Fibroblast of lung (primary cell): ENCODE measurements around the gene NTPCR. TPM values are rescaled to one million over a fixed set of nuclear protein-coding genes. Genes with fewer than 3 reads are reported as not detected.

Experiments
- DNase-seq, 2 donors: peaks; one replicate each; pipeline versions ENCODE4 v3.0.0 to v3.0.0-alpha.2; 2010; ENCODE audit warnings: low read depth in 2 of 2
- H2AFZ ChIP-seq: 2 replicates; pipeline ENCODE4 v1.5.1; 2012; ENCODE audit warnings: low read length, control low read depth, inconsistent platforms
- H3K27ac ChIP-seq: 2 replicates; pipeline ENCODE4 v1.5.1; 2011; ENCODE audit warnings: low read length, control low read depth; ENCODE audit not compliant: insufficient read depth
- H3K27me3 ChIP-seq: 2 replicates; pipeline ENCODE4 v1.5.1; 2011; ENCODE audit warnings: mild to moderate bottlenecking, low read length; ENCODE audit not compliant: control insufficient read depth, insufficient read depth
- H3K36me3 ChIP-seq: 2 replicates; pipeline ENCODE4 v1.5.1; 2011; ENCODE audit warnings: low read length; ENCODE audit not compliant: control insufficient read depth, insufficient read depth
- H3K4me1 ChIP-seq: 2 replicates; pipeline ENCODE4 v1.5.1; 2011; ENCODE audit warnings: low read length; ENCODE audit not compliant: control insufficient read depth, insufficient read depth; ENCODE audit errors: extremely low read depth
- H3K4me2 ChIP-seq: 2 replicates; pipeline ENCODE4 v1.5.1; 2011; ENCODE audit warnings: low read length, control low read depth; ENCODE audit not compliant: insufficient read depth; ENCODE audit errors: extremely low read depth
- H3K4me3 ChIP-seq, 4 experiments: fragments of 200-600 bp in 1 of 4; sonication (generic) in 1 of 4; replicated peaks in 1 of 4; 2 replicates each; pipeline ENCODE4 v1.5.1; 2011 to 2016; ENCODE audit warnings: low read length in 4 of 4, low read depth in 3 of 4, mild to moderate bottlenecking in 3 of 4, control low read depth in 2 of 4, inconsistent platforms in 1 of 4, mixed read lengths in 1 of 4; ENCODE audit not compliant: insufficient read depth in 1 of 4; ENCODE audit errors: control extremely low read depth in 1 of 4
- H3K79me2 ChIP-seq: 2 replicates; pipeline ENCODE4 v1.5.1; 2012; ENCODE audit warnings: mild to moderate bottlenecking, low read length, inconsistent platforms; ENCODE audit not compliant: control insufficient read depth, insufficient read depth
- H3K9ac ChIP-seq: 2 replicates; pipeline ENCODE4 v1.5.1; 2011; ENCODE audit warnings: mild to moderate bottlenecking, low read length, control low read depth; ENCODE audit not compliant: insufficient read depth
- H3K9me3 ChIP-seq: 2 replicates; pipeline ENCODE4 v1.5.1; 2012; ENCODE audit warnings: low read depth, low read length; ENCODE audit not compliant: control insufficient read depth, insufficient read depth
- H4K20me1 ChIP-seq: 2 replicates; pipeline ENCODE4 v1.5.1; 2011; ENCODE audit warnings: low read length; ENCODE audit not compliant: control insufficient read depth, insufficient read depth; ENCODE audit errors: extremely low read depth
- CTCF ChIP-seq, 2 donors: IDR thresholded peaks in 1 of 2; conservative IDR thresholded peaks in 1 of 2; 1 replicate in 1 of 2; 2 replicates in 1 of 2; pipeline ENCODE4 v1.5.1; 2011 to 2012; ENCODE audit warnings: low read length in 2 of 2, control low read depth in 1 of 2, inconsistent platforms in 1 of 2, low read depth in 1 of 2, mild to moderate bottlenecking in 1 of 2
- EZH2 ChIP-seq: IDR thresholded peaks from 2 replicates; pipeline ENCODE4 v1.5.1; 2012; ENCODE audit warnings: low read length, control low read depth, mild to moderate bottlenecking; ENCODE audit errors: missing control alignments
- polyA plus RNA-seq, 2 donors: library from polyadenylated mRNA; depleted of rRNA in 1 of 2; stranded (reverse) in 1 of 2; unstranded in 1 of 2; fragments of >200 nt; gene quantifications; 2 replicates each; pipeline ENCODE4 v1.2.1, GENCODE V29; 2011 to 2012; ENCODE audit warnings: missing spikeins in 1 of 2
- total RNA-seq: library from RNA; depleted of rRNA; stranded (reverse); fragments of >200 nt; gene quantifications from 2 replicates; pipeline ENCODE4 v1.2.1, GENCODE V29; 2014

The NTPCR gene
- total and polyA plus RNA-seq, 2 donors (not counting 1 experiment from before 2014, with no cell fraction given) = 23.0 to 27.9 TPM

GRCh38 chr1:232995189-232995588 lies 44.8 kb downstream of the NTPCR start:
- Histone ChIP-seq H2AFZ (no peak overlapping the region), H3K36me3 (no peaks in the 10 kb centered on the region), H3K4me3 (no peak overlapping the region), H3K9ac (no peak overlapping the region), H3K79me2 (no peaks in the 10 kb centered on the region), H3K27me3 (no peaks in the 10 kb centered on the region), H3K27ac (no peak overlapping the region), H3K9me3 (no peaks in the 10 kb centered on the region), H3K4me2 (no peak overlapping the region), H4K20me1 (no peaks in the 10 kb centered on the region), H3K4me1 (no peaks in the 10 kb centered on the region)
- TF ChIP-seq CTCF (conservative IDR thresholded peaks at IDR 0.05 in 1 of 2, IDR thresholded peaks at IDR 0.05 in 1 of 2; ENCODE audit: low read depth in 1 of 2, low read length in 2 of 2) = no peak
- no peak for TF ChIP-seq EZH2
- DNase-seq = no peak

GRCh38 chr1:232996143-232996542 lies 45.7 kb downstream of the NTPCR start:
- TF ChIP-seq CTCF (conservative IDR thresholded peaks at IDR 0.05 in 1 of 2, IDR thresholded peaks at IDR 0.05 in 1 of 2; ENCODE audit: low read depth in 1 of 2, low read length in 2 of 2) (no peak), EZH2 (no peak)
- no peak overlapping the region for H3K27ac ChIP-seq
- H3K27me3 ChIP-seq = no peaks in the 10 kb centered on the region
- H4K20me1 ChIP-seq = no peaks in the 10 kb centered on the region
- no peaks in the 10 kb centered on the region for H3K36me3 ChIP-seq
- no peak overlapping the region for H3K4me3 ChIP-seq
- no peaks in the 10 kb centered on the region for H3K9me3 ChIP-seq
- DNase-seq = no peak
- no peaks in the 10 kb centered on the region for H3K4me1 ChIP-seq
- no peak overlapping the region for H3K9ac ChIP-seq
- H3K4me2 ChIP-seq = no peak overlapping the region
- H2AFZ ChIP-seq = no peak overlapping the region
- no peaks in the 10 kb centered on the region for H3K79me2 ChIP-seq

- no peak overlapping the region for H2AFZ ChIP-seq
Observed at GRCh38 chr1:232998138-232998537, 47.7 kb downstream of the NTPCR start.

More at GRCh38 chr1:232998138-232998537, 47.7 kb downstream of the NTPCR start:
- Histone ChIP-seq H3K4me3 (no peak overlapping the region), H3K36me3 (no peaks in the 10 kb centered on the region), H4K20me1 (no peaks in the 10 kb centered on the region), H3K27ac (no peak overlapping the region), H3K9me3 (no peaks in the 10 kb centered on the region), H3K27me3 (no peaks in the 10 kb centered on the region), H3K79me2 (no peaks in the 10 kb centered on the region), H3K4me1 (no peaks in the 10 kb centered on the region), H3K9ac (no peak overlapping the region), H3K4me2 (no peak overlapping the region)
- no peak for TF ChIP-seq EZH2
- TF ChIP-seq CTCF (conservative IDR thresholded peaks at IDR 0.05 in 1 of 2, IDR thresholded peaks at IDR 0.05 in 1 of 2; ENCODE audit: low read depth in 1 of 2, low read length in 2 of 2) = no peak
- DNase-seq = no peak
